Stimulated activated CD4-positive, alpha-beta T cell treated with anti-CD3 and anti-CD28 coated beads, Interleukin-12 subunit alpha, Interleukin-12 subunit beta, amount 100 ng/mL, for 48 hours (primary cell): ENCODE measurements around the gene GABBR2.

Experiments used
- DNase-seq, 3 donors: peaks; one replicate each; pipeline ENCODE4 v3.0.0-alpha.2; 2020; ENCODE audit warnings: low read depth in 2 of 3, low spot score in 1 of 3

GABBR2 gene

GRCh38 chr9:98328141-98328540 is 380.6 kb downstream of the GABBR2 start:
- no peak for DNase-seq

- no peak for DNase-seq
Observed at GRCh38 chr9:98327249-98327561, 381.5 kb downstream of the GABBR2 start.

- DNase-seq = no peak
Observed at GRCh38 chr9:98326459-98327248, 382.1 kb downstream of the GABBR2 start.

GRCh38 chr9:98324801-98325200 is 383.9 kb downstream of the GABBR2 start:
- DNase-seq = no peak

GRCh38 chr9:98323831-98324135 is 385.0 kb downstream of the GABBR2 start:
- DNase-seq = no peak

- DNase-seq = no peak
Observed at GRCh38 chr9:98323051-98323830, 385.5 kb downstream of the GABBR2 start.

- no peak for DNase-seq
Observed at GRCh38 chr9:98321269-98321668, 387.5 kb downstream of the GABBR2 start.

- no peak for DNase-seq
Observed at GRCh38 chr9:98318834-98319478, 389.8 kb downstream of the GABBR2 start.

- no peak for DNase-seq
Observed at GRCh38 chr9:98318041-98318790, 390.5 kb downstream of the GABBR2 start.

- DNase-seq = no peak
Observed at GRCh38 chr9:98317134-98317857, 391.4 kb downstream of the GABBR2 start.

GRCh38 chr9:98316445-98317133 is 392.1 kb downstream of the GABBR2 start:
- DNase-seq = no peak

GRCh38 chr9:98315551-98316060 is 393.1 kb downstream of the GABBR2 start:
- DNase-seq = peak; percentile 66 to 81 (median 69)

- DNase-seq = no peak
Observed at GRCh38 chr9:98315067-98315453, 393.7 kb downstream of the GABBR2 start.

- DNase-seq = no peak
Observed at GRCh38 chr9:98314381-98315066, 394.2 kb downstream of the GABBR2 start.

- no peak for DNase-seq
Observed at GRCh38 chr9:98312365-98312764, 396.4 kb downstream of the GABBR2 start.

GRCh38 chr9:98311541-98311940 is 397.2 kb downstream of the GABBR2 start:
- no peak for DNase-seq

GRCh38 chr9:98310752-98311392 is 397.9 kb downstream of the GABBR2 start:
- DNase-seq = no peak

- DNase-seq = no peak
Observed at GRCh38 chr9:98306384-98307145, 402.2 kb downstream of the GABBR2 start.
